ENCODE results near the gene ANO3.

DNA sequence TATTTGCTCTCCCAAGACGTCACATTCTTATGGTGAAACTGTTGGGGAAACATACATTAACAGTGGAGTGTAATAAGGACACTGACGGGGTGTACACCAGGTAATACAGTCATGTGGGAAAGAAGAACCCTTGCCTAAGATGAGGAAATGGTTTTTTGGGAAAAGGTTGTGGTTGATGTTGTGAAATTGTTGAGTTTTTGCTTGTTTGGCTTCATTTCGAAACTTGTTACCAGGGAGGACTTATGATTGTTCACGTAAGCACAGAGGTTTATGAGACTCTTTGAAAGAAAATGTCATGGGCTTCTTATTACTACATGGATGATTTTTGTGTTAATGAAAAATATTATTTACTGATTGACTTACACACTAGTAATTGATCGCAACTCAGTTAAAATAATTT lies 16.8 kb downstream of the ANO3 start:
- no peak for TF ChIP-seq POLR2A (IDR thresholded peaks at IDR 0.05; ENCODE audit: low read depth, low read length)
- TF ChIP-seq POLR2AphosphoS5 (IDR thresholded peaks at IDR 0.05; ENCODE audit: low read depth, low read length) = no peak
- TF ChIP-seq TAF1 (IDR thresholded peaks at IDR 0.05; ENCODE audit: borderline replicate concordance, low read depth, low read length) = no peak

Data from GM12892 (cell line).